ENCODE data around the gene INSR.
"Not testable (repeated sequence)": the region's sequence is repeated elsewhere in the genome, so short reads cannot be mapped to it uniquely, and the experiment has no call there.

INSR gene

GRCh38 chr19:7255631-7256030 is 38.6 kb downstream of the INSR start:
- DNase-seq, result no peak

- no peak for DNase-seq
Measured at GRCh38 chr19:7255119-7255518, 39.1 kb downstream of the INSR start.

GRCh38 chr19:7254590-7254989 is 39.6 kb downstream of the INSR start:
- no peak for DNase-seq

- DNase-seq, result no peak
Measured at GRCh38 chr19:7252364-7252763, 41.9 kb downstream of the INSR start.

- no peak for DNase-seq
Measured at GRCh38 chr19:7251494-7251893, 42.7 kb downstream of the INSR start.

- DNase-seq, result no peak
Measured at GRCh38 chr19:7250951-7251350, 43.3 kb downstream of the INSR start.

- no peak for DNase-seq
Measured at GRCh38 chr19:7250057-7250596, 44.1 kb downstream of the INSR start.

- DNase-seq, result no peak
Measured at GRCh38 chr19:7247155-7247554, 47.1 kb downstream of the INSR start.

- no peak for DNase-seq
Measured at GRCh38 chr19:7246601-7247000, 47.6 kb downstream of the INSR start.

- DNase-seq, result no peak
Measured at GRCh38 chr19:7242601-7243258, 51.5 kb downstream of the INSR start.

GRCh38 chr19:7238051-7238450 is 56.2 kb downstream of the INSR start:
- DNase-seq, result no peak

GRCh38 chr19:7236153-7236552 is 58.1 kb downstream of the INSR start:
- DNase-seq, result no peak

GRCh38 chr19:7230826-7231225 is 63.4 kb downstream of the INSR start:
- DNase-seq, result no peak

GRCh38 chr19:7229735-7230134 is 64.5 kb downstream of the INSR start:
- no peak for DNase-seq

- no peak for DNase-seq
Measured at GRCh38 chr19:7228935-7229541, 65.2 kb downstream of the INSR start.

GRCh38 chr19:7227735-7228134 is 66.5 kb downstream of the INSR start:
- no peak for DNase-seq

GRCh38 chr19:7227149-7227548 is 67.1 kb downstream of the INSR start:
- DNase-seq, result not testable (repeated sequence)

- no peak for DNase-seq
Measured at GRCh38 chr19:7226739-7227138, 67.5 kb downstream of the INSR start.

GRCh38 chr19:7225741-7226140 is 68.5 kb downstream of the INSR start:
- DNase-seq, result no peak

- no peak for DNase-seq
Measured at GRCh38 chr19:7224995-7225394, 69.2 kb downstream of the INSR start.

- no peak for DNase-seq
Measured at GRCh38 chr19:7224209-7224686, 70.0 kb downstream of the INSR start.

- no peak for DNase-seq
Measured at GRCh38 chr19:7223429-7223828, 70.8 kb downstream of the INSR start.

- no peak for DNase-seq
Measured at GRCh38 chr19:7219056-7219455, 75.2 kb downstream of the INSR start.

GRCh38 chr19:7217861-7218260 is 76.4 kb downstream of the INSR start:
- DNase-seq, result no peak
